ENCODE data around the gene SEC14L1.

DNA sequence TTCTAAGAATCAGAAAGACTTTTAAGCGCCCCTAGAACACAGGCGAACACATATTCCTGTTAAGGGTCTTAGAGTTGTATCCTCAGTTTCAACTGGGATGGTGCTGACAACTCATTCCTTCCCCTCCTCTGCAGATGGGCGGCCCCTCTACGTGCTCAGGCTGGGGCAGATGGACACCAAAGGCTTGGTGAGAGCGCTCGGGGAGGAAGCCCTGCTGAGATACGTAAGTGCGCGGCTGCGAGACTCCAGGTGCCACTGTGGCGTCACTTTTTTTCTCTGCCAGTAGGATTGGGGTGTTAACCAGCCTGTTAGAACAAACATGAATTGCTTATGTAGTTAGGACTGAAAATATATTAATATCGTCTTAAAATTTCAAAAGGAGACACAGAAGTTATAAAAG, 62.7 kb downstream of the SEC14L1 start:
- TF ChIP-seq CTCF (IDR thresholded peaks at IDR 0.05) (no peak), POLR2AphosphoS5 (IDR thresholded peaks at IDR 0.05) (no peak), POLR2A (IDR thresholded peaks at IDR 0.05) (no peak), EP300 (IDR thresholded peaks at IDR 0.05) (no peak)
